NK-92 (cell line): ENCODE data around the gene SLC22A4.

Source experiments
- DNase-seq: peaks from one replicate; lab custom pipeline; 2025; ENCODE audit not compliant: unreplicated experiment; lab: John Stamatoyannopoulos, UW

SLC22A4 gene

DNA sequence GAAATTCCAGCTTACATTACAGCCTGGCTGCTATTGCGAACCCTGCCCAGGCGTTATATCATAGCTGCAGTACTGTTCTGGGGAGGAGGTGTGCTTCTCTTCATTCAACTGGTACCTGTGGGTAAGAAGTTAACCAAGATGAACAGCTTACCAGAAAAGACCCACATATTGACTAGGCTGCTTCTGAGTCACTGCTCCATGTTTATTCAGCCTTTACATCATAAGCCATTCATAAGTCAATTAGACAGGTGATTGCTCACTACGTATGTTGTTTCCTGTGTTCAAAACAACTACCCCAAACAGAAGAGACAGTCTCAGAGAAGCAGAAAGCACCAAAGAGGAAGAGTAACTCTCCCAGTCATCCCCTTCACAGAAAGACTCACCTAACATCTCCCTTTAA is 40.6 kb downstream of the SLC22A4 start:
- no peak for DNase-seq

DNA sequence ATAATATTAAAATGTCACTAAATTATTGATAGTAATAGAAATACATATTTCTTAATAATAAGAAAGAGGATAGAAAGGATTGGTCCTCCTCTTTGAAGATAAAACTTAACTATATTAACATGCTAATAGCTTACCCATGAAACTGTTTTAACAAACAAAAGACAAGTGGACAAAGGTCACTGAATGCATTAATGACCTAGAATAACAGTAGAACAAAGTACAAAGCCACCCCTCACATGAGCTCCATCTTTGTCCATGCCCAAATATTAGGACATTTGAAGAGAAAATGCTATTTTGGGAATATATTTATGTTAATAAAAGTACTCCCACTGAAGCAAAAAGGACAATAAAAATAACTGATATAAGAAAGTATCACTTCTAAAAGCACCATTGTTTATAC is 41.2 kb downstream of the SLC22A4 start:
- DNase-seq = no peak

DNA sequence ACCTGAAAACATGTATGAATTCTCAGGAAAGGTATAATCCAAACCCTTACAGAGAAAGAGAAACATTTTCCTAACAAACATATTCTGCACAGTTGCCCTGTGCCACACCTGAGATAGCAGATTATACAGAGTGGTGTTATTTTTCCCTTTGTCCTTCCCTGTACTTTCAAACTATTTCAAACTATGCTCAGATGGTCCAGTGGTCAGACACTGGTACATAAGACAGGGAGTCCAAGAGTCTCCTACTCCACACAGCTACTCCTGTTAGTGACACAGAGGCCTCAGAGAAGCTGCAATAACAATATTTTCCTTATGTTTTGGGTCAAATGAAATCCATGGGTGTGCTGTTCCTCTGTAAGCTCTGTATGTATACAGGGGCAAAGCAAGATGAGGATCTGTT is 45.3 kb downstream of the SLC22A4 start:
- DNase-seq = no peak

DNA sequence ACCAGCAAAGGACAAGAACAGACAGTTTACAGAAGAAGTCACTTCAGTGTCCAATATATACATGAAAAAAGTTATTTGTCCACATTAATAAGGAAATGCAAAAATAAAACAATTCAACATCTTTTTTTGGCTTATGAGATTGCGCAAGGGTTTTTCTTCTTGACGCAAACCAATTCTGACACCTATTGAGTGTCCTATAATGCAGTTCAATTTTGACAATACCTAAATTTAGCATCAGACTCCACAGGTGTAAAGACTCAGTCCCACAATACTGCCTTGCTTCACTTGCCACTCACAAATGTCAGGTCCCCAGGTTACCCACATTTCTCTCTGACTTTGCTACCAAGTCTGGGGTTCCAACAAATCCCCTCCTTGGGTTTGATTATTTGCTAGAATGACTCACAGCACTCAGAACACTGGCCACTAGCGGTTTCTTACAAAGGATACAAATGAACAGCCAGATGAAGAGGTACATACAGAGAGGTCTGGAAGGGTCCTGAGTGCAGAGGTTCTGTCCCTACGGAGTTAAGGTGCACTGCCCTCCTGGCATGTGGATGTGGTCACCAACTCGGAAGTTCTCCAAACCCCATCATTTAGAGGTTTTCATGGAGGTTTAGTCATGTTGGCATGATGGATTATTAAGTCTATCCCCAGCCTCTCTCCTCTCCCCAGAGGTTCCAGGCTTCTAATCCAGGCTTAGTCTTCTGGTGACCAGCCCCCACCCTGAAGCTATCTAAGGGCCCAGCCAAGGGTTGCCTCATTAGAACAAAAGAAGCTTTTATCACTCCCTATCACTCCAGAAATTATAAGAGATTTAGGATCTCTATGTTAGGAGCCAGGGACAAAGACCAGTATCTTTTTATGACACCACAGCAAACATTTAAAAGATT is 48.3 kb downstream of the SLC22A4 start:
- no peak for DNase-seq

DNA sequence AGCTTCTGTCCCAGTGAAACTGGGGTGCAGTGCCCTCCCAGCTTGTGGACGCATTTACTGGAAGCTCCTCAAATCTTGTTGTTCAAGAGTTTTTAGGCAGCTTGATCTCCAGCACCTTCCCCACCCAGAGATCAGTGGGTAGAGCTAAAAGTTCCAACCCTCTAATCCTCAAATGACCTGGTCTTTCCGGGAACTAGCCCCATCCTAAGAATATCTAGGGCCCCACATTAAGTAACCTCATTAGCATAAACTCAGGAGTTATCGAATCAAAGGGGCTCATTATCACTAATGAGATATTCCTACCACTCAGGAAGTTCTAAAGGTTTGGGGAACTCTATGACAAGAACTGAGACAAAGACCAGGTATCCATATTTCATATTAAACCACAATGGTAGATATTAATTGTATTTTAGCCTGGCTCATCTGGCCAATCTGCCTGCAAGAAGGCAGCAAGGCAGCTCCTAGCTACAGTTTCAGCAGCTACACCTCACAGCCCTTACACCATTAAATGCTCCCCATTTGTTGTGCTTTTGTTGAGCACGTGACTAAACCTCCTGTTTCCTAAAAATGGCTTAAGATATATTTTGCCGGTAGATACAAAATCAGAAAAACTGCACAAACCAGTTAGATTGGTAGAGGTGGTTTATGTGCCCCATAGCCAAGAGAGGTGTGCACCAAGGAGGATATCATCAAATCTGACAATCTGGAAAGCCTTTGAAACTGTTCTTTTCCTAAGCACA is 50.8 kb downstream of the SLC22A4 start:
- DNase-seq = no peak

DNA sequence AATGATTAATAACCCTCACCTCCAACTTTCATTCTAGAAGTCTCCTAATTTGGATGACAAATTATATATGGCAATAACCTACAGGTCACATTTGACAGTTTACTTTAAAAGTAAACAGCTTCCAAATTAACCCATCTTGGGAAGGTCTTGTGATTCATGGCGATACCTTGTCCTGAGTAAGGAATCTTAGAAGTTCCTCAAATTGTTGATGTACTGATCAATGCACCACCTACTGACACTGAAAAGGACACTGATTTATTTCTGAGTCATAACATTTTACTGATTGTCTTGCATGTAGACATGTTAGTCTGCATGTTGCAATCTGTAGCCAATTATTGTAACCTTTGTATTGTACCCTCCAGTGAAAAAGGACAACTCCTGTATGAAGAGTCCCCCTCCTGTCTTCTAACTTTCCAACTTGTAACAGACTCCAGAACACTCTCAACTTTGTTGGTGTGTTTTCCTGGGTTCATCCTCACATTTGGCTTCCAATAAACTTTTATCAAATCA is 59.3 kb downstream of the SLC22A4 start:
- no peak for DNase-seq

DNA sequence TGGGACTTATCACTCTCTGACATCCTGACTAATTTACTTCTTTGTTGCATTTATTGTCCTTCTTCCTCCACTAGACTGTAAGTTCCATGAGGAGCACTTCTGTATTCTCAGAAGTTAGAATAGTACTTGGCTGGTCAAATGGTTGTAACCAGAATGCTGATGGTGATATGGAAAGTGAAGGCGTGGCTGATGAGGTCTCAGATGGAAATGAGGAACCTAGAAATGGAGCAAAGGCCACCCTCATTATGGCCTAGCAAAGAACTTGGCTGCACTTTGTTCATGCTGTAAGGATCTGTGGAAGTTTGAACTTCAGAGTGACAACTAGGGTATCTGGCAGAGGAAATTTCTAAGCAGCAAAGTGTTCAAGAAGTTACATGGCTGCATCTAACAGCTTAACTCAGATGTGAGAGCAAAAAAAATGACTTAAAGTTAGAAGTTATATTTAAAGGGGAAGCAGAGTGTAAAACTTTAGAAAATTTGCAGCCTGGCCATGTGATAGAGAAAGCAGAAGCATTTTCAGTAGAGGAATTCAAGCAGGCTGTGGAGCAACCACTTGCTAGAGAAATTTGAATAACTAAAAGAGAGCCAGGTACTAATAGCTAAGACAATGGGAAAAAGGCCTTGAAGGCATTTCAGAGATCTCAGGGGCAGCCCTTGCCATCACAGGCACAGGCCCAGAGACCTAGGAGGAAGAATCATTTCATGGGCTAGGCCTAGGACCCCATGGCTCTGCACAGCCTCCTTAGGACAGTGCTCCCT is 60.4 kb downstream of the SLC22A4 start:
- no peak for DNase-seq

DNA sequence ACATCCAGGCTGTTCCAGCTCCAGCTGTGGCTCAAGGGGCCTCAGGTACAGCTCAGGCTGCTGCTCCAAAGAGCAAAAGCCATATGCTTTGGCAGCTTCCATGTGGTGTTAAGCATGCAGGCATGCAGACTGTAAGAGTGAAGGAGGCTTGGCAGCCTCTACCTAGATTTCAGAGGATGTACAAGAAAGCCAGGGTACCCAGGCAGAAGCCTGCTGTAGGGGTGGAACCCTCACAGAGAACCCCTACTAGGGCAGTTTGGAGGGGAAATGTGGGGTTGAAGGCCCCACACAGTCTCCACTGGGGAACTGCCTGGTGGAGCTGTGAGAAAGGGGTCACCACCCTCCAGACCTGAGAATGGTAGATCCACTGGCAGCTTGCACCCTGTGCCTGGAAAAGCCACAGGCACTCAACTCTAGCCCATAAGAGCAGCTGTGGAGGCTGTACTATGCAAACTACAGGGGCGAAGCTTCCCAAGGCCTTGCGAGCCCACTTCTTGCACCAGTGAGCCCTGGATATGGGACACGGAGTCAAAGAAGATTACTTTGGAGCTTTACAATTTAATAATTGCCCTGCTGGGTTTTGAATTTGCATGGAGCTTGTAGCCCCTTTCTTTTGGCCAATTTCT is 61.1 kb downstream of the SLC22A4 start:
- no peak for DNase-seq

DNA sequence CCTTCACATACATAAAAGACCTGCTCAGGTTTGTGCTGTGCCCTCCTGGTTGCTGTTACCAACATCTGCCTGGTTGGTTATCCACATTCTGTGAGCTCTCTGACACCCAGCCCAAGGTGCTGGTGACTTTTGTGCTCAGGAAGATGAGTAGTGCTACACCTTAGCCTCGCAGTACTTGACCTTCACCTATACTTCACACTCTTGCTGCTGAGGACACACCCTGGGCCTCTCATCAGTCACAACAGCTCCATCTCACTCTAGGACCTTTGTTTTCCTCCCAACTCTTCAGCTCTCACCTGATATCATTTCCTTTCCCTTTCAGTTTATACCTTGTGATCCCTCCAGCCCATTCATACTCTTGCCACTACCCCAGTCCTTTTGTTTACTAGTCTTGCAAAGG is 64.6 kb downstream of the SLC22A4 start:
- no peak for DNase-seq

DNA sequence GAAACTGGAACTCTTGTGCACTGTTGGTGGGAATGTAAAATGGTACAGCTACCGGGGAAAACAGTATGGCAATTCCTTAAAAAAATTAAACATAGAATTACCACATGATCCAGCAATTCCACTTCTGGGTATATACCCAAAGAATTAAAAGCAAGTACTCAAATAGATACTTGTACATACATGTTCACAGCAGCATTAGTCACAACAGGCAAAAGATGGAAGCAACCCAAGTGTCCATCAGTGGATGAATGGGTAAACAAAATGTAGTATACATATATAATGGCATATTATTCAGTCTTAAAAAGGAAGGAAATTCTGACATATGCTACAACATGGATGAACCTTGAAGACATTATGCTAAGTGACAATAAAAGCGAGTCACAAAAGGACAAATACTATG is 67.9 kb downstream of the SLC22A4 start:
- no peak for DNase-seq

DNA sequence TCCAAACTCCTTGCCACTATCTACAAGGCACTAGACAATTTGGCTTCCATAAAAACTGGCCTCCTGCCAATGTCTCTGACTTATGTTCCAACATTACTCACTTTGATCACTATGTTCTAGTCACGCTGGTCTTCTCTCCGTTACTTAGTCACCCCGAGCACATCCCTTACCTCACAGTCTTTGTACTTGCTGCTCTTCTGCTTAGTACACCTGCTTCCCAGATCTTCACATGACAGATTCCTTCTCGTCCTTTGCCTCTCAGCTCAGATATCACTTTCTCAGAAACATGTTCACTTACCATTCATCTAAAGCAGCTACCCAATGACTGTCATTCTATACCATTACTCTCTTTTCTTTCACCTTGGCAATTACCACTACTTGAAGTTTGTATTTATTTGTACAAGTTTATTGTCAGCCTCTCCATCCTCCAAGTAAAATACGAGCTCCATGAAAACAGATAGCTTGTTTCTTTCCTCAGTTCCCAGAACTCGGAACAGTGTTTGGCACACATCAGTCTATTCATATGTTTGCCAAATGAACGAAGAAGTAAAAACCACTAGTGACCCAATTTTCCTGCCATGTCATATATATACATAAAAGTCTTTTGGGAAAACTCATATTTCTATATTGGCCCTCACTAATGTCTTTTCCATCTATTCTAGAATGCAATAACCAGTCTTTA is 69.4 kb downstream of the SLC22A4 start:
- DNase-seq = no peak

DNA sequence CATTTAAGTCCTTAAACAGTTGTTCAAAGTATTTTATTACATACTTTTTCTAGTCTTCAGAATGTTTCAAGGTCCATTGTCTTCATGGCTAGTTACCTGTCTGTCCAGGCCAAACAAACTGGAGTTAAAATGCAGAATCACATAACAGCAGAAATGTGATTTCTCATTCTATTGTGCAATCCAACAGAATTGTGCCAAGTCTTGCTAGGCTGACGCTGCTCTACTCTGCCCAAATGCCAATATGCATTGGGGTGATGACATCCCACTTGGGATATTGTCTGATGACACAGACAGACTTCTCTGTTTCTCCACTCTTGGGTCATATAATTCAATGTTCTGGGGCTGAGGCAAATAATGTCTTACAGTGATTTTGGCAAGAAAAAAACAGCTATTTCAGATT is 70.1 kb downstream of the SLC22A4 start:
- DNase-seq = no peak

DNA sequence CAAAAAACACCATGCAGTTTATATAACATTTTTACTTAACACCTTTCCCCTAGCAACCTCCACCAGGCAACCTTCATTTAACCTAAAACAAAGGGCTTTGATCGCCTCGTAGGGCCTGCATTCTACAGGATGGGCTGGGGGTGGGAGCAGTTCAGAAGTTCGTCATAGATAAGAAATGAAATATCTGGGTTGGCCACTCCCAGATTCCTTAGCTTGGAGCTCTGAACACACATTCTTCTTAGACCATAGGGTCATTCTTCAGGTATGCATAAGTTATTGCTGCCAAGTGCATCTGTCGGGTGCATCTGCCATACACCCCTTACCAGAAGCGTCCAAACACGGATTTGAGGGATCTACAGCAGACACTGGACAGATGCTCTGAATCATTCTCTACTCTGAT is 71.0 kb downstream of the SLC22A4 start:
- no peak for DNase-seq

DNA sequence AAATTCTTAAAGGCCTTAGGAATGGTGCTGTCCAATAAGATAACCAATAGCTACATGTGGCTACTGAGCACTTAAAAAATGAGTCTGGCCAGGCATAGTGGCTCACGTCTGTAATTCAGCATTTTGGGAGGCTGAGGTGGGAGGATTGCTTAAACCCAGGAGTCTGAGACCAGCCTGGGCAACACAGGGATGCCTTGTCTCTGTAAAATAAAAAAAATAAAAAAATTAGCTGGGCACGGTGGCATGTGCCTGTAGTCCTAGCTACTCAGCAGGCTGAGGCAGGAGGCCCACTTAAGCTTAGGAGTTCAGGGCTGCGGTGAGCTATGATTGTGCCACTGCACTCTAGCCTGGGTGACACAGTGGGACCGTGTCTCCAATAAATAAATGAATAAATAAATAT is 74.0 kb downstream of the SLC22A4 start:
- no peak for DNase-seq

DNA sequence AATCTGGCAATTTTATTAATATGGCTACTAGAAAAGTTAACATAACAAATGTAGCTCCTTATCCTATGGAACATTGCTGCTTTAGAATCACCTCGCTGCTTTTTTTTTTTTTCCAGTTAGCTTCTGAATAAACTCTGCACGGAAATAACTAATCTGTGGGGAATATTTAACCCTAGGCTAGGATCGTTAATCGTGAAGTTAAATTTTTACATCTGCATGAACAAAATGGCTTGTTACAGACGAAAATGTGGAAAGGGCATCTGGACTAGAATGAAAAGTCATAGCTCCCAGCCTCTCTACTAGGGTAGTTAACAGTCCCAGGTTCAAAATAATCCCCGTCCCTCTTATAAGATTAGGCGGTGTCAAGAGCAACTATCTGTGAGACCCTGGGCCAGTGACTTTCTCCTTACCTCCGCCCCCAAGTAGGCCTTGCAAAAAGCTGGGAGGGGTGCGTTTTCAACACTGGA is 74.8 kb downstream of the SLC22A4 start:
- DNase-seq = no peak

DNA sequence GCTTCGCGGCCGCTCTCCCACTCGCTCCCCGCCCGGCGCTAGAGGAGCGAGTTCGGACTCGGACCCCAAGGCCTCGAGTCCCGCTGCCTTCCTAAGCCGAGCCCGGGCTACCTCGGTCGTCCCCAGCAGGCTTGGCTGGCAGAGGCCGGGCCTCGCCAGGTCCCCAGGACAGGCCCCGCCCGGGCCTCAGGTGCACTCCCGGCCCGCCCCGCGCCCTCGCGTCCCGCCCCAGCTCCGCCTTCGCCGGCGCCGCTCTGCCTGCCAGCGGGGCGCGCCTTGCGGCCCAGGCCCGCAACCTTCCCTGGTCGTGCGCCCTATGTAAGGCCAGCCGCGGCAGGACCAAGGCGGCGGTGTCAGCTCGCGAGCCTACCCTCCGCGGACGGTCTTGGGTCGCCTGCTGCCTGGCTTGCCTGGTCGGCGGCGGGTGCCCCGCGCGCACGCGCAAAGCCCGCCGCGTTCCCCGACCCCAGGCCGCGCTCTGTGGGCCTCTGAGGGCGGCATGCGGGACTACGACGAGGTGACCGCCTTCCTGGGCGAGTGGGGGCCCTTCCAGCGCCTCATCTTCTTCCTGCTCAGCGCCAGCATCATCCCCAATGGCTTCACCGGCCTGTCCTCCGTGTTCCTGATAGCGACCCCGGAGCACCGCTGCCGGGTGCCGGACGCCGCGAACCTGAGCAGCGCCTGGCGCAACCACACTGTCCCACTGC is 75.4 kb downstream of the SLC22A4 start, which contains the start of gene SLC22A5:
Gene SLC22A5, plus strand, starts transcription at position 237 of the 707 bp plus-strand sequence. Its CDS starts 263 bp downstream, at position 500.
- no peak for DNase-seq

DNA sequence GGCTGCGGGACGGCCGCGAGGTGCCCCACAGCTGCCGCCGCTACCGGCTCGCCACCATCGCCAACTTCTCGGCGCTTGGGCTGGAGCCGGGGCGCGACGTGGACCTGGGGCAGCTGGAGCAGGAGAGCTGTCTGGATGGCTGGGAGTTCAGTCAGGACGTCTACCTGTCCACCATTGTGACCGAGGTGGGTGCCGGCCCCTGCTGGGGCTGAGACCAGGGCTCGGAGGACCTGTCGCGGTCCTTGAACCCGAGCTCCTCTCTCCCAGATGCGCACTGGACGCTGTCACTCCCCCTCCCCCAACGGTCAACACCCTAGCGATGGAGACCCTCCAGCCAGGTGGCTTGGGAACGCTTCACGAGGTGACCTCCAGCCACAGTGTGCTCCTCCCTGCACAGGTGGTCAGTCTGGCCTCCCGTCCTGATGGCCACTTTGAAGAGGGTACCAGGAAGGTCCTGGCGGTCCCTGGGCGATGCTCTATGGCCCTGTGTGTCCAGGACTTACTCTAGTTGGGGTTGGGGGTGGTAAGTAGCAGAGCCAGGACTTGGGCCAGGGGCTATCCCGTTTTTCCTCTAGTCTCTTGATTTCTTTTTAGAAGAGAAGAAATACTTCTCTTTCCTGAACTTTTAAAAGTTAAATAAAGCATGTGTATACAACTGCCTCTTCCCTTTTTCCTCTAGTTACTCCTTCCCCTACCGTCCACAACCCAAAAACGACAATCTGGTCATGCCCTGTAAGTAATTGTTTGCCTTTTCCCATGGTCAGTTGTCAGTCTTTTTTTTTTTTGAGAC is 76.2 kb downstream of the SLC22A4 start:
- DNase-seq = no peak

DNA sequence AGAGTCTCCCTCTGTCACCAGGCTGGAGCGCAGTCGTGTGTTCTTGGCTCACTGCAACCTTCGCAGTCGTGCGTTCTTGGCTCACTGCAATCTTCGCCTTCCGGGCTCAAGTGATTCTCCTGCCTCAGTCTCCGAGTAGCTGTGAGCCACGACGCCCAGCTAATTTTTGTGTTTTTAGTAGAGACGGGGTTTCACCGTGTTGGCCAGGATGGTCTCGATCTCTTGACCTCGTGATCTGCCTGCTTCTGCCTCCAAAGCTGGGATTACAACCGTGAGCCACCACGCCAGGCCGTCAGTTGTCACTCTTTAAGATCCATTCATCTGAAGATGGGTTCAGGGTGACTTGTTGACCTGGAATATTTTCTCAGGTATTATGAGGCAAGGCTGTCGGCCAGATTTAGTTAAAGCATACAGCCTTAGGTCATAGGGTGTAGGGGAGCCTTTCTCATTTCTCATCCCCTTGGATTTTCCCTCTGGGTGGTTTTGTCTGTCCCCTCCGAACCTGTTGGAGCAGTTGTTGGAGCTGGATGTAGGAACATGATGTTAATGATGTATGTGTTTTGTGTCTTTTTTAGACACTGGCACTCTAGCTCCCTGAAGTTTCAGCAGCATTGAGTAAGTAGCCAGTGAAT is 76.9 kb downstream of the SLC22A4 start:
- DNase-seq = no peak
